Lung (tissue), 12 donors: ENCODE data around the gene UST. TPM values are rescaled to one million over a fixed set of nuclear protein-coding genes. Genes with fewer than 3 reads are reported as not detected.

Experiments used
- ATAC-seq: fragments of 200-7000 bp; cut with Tn5 transposase; one replicate; pipeline ENCODE4 v1.9.1; 2020; ENCODE audit warnings: moderate number of reproducible peaks; ENCODE audit not compliant: insufficient read depth, low FRiP score
- DNase-seq, 3 donors: peaks; one replicate each; pipeline ENCODE4 v3.0.0-alpha.2; 2013 to 2017
- H3K27ac ChIP-seq, 2 donors: one replicate each; pipeline ENCODE4 v1.5.1; 2013; ENCODE audit warnings: mild to moderate bottlenecking in 2 of 2, moderate library complexity in 2 of 2, control low read depth in 1 of 2, inconsistent platforms in 1 of 2, low read depth in 1 of 2, low read length in 1 of 2
- H3K27me3 ChIP-seq, 3 donors: one replicate each; pipeline ENCODE4 v1.5.1; 2013; ENCODE audit warnings: low read length in 2 of 3; ENCODE audit not compliant: control insufficient read depth in 3 of 3, insufficient read depth in 3 of 3
- H3K36me3 ChIP-seq, 4 donors: one replicate each; pipeline ENCODE4 v1.5.1; 2013; ENCODE audit warnings: low read length in 4 of 4, mild to moderate bottlenecking in 1 of 4, moderate library complexity in 1 of 4; ENCODE audit not compliant: control insufficient read depth in 4 of 4, insufficient read depth in 4 of 4
- H3K4me1 ChIP-seq, 5 donors: one replicate each; pipeline ENCODE4 v1.5.1; 2013; ENCODE audit warnings: low read length in 5 of 5, mild to moderate bottlenecking in 2 of 5, moderate library complexity in 1 of 5; ENCODE audit not compliant: control insufficient read depth in 5 of 5, insufficient read depth in 5 of 5
- H3K4me3 ChIP-seq: one replicate; pipeline ENCODE4 v1.5.1; 2013; ENCODE audit warnings: mild to moderate bottlenecking, control low read depth, moderate library complexity
- H3K9ac ChIP-seq, 2 donors: one replicate each; pipeline ENCODE4 v1.5.1; 2013; ENCODE audit warnings: low read length in 2 of 2, control low read depth in 1 of 2; ENCODE audit not compliant: insufficient read depth in 1 of 2
- H3K9me3 ChIP-seq, 4 donors: one replicate each; pipeline ENCODE4 v1.5.1; 2013; ENCODE audit warnings: low read length in 3 of 4, mild to moderate bottlenecking in 1 of 4, moderate library complexity in 1 of 4; ENCODE audit not compliant: control insufficient read depth in 4 of 4, insufficient read depth in 3 of 4
- CTCF ChIP-seq: IDR thresholded peaks from 2 replicates; pipeline ENCODE4 v1.5.1; 2012; ENCODE audit warnings: mild to moderate bottlenecking; ENCODE audit errors: control extremely low read depth, extremely low read depth
- WGBS, 2 donors: extraction: QIAGEN DNeasy Blood & Tissue Kit; methylation state at CpG; one replicate each; pipeline ENCODE4 v1.1.7; 2013; 5-methylcytosine and 5-hydroxymethylcytosine counted together
- polyA plus RNA-seq, 2 donors: library from polyadenylated mRNA; stranded (reverse); fragments of 200-250 nt; gene quantifications; one replicate each; pipeline ENCODE4 v1.2.1, GENCODE V29; 2013
- total RNA-seq, 2 donors: library from RNA; depleted of rRNA in 1 of 2; stranded (reverse); fragments of >200 nt in 1 of 2; gene quantifications; one replicate each; pipeline ENCODE4 v1.2.1, GENCODE V29; 2014 to 2021
- donor health status: control.
- donor health status: control.
- donor health status: Bipolar disorder and iron deficiency.
- donor health status: healthy.
- donor health status: DM: yes; HTN: yes; CAD: no.

UST gene
- total and polyA plus RNA-seq, 4 donors = 4.5 to 24.0 (median 7.1) TPM

DNA sequence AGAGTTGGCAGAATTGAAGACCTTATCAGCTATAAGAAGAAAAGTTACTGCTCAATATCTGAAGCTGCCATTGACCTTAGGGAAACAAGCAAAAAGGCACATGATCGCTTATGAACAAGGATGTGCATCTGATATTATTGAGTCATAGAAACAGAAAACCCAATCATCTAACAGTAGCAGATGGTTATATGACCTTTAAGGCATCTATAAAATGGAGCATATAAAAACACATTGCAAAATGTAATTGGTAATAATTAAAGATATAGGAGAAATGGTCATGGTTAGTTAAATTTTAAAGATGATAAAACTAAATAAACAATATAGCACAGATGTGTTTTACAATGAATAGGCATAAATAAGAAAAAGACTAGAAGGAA is 310.6 kb downstream of the UST start:
- WGBS, 2 donors = 93 to 99% methylated on average over 1 of the region's 1 CpG
- H3K4me3 ChIP-seq = no peak overlapping the region
- no peaks in the 10 kb centered on the region for H3K9me3 ChIP-seq
- DNase-seq = no peak
- TF ChIP-seq CTCF = no peak
- peaks cover 8 to 42% (median 9%) of the 10 kb centered on the region in 5 donors for H3K4me1 ChIP-seq
- no peak overlapping the region for H3K27ac ChIP-seq
- no peak for ATAC-seq
- H3K9ac ChIP-seq = no peak overlapping the region
- no peaks in the 10 kb centered on the region for H3K27me3 ChIP-seq
- no peaks in the 10 kb centered on the region for H3K36me3 ChIP-seq

DNA sequence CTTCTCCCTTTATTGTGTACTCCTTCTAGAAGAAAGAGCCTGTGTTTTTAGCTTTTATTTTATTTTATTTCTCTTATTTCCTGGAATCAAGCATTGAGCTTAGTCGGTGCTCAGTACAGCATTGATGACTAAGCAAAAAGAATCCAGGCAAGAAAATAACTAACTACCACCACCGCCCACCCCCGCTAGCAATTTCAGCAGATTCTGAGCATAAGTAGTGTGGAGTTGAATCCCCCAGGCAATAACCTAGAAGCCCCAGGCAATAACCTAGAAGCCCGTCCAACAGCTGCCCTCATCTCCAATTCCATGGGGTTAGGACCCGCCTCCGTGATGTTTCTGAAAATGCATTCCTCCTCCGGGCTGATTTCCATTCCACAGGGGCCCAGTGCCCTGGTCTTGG is 312.7 kb downstream of the UST start:
- WGBS, 2 donors = 74 to 77% methylated on average over 7 of the region's 7 CpGs

DNA sequence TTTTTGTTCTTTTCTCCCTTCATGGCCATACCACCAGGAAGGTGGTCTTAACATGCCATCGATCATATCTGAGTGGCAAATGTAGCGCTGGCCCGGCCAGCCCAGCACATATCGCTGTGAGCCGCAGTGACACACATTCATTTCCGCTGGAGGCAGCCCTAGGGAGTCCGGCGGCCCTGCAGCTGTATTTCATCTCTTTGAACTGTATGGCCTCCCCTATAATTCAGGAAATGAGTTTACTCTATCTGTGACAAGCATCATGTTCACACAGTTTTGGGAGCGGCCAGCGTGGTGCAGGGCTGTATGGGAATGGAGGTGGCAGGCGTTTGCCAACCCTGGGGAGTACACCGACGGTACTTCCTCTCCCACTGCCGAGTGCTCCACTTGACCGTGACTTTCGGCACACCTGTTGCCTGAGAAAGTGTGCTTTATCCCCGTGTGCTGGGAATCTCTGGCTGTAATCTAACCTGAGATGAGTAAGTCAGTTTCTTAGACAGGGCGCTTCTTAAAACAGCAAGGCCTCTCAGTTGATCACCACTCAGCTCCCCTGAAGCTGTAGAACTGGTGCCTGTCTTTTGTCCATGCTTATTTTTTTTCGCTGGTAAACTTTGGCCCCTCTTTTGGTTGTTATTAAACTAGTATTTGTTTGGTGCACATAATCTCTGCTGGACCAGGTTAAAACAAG is 313.6 kb downstream of the UST start:
- Histone ChIP-seq H3K27me3 (no peaks in the 10 kb centered on the region), H3K9me3 (no peaks in the 10 kb centered on the region), H3K9ac (no peak overlapping the region), H3K4me1 (peaks cover 8 to 45% (median 9%) of the 10 kb centered on the region in 5 donors), H3K4me3 (no peak overlapping the region), H3K36me3 (no peaks in the 10 kb centered on the region), H3K27ac (no peak overlapping the region)
- DNase-seq (peak; percentile 59 to 84 (median 74)), ATAC-seq (peak; percentile 30)
- TF ChIP-seq CTCF = no peak
- WGBS, 2 donors = 31 to 37% methylated on average over 19 of the region's 19 CpGs

More for the DNA sequence above, 312.7 kb downstream of the UST start:
- H3K27ac ChIP-seq = no peak overlapping the region
- H3K36me3 ChIP-seq = no peaks in the 10 kb centered on the region
- no peak overlapping the region for H3K4me3 ChIP-seq
- peak in 1 of 3 donors; percentile 32 for DNase-seq
- H3K9ac ChIP-seq = no peak overlapping the region
- no peaks in the 10 kb centered on the region for H3K27me3 ChIP-seq
- no peaks in the 10 kb centered on the region for H3K9me3 ChIP-seq
- H3K4me1 ChIP-seq = peaks cover 8 to 45% (median 9%) of the 10 kb centered on the region in 5 donors
- TF ChIP-seq CTCF = no peak
- ATAC-seq = no peak
